RWPE2 (cell line): ENCODE results near the gene SF1.

Source experiments
- ATAC-seq: fragments of 200-7000 bp; cut with Tn5 transposase; 3 replicates; pipeline ENCODE4 v1.9.1; 2021; ENCODE audit warnings: low read depth
- DNase-seq: peaks from one replicate; pipeline ENCODE4 v3.0.0-alpha.2; 2020; ENCODE audit warnings: low spot score
- H3K27ac ChIP-seq: fragments of 450-650 bp; 2 replicates; pipeline ENCODE4 v1.5.1; 2017; ENCODE audit warnings: mild to moderate bottlenecking; ENCODE audit not compliant: poor library complexity, severe bottlenecking
- H3K27me3 ChIP-seq: fragments of 250-450 bp; sonication (Bioruptor Pico); 2 replicates; pipeline ENCODE4 v1.5.1; 2021; ENCODE audit warnings: mild to moderate bottlenecking, moderate library complexity; ENCODE audit not compliant: insufficient read depth, poor library complexity, severe bottlenecking
- H3K36me3 ChIP-seq: fragments of 250-450 bp; sonication (Bioruptor Pico); 2 replicates; pipeline ENCODE4 v1.5.1; 2020; ENCODE audit warnings: low read depth, mild to moderate bottlenecking, moderate library complexity
- H3K4me1 ChIP-seq: fragments of 250-450 bp; sonication (Bioruptor Pico); 2 replicates; pipeline ENCODE4 v1.5.1; 2021; ENCODE audit warnings: mild to moderate bottlenecking, moderate library complexity; ENCODE audit not compliant: insufficient read depth, poor library complexity, severe bottlenecking
- H3K4me3 ChIP-seq: fragments of 250-450 bp; sonication (Bioruptor Pico); 2 replicates; pipeline ENCODE4 v1.5.1; 2021; ENCODE audit warnings: mild to moderate bottlenecking, moderate library complexity; ENCODE audit not compliant: severe bottlenecking
- H3K9me3 ChIP-seq: fragments of 250-450 bp; sonication (Bioruptor Pico); 2 replicates; pipeline ENCODE4 v1.5.1; 2021; ENCODE audit warnings: mild to moderate bottlenecking, moderate library complexity; ENCODE audit not compliant: severe bottlenecking
- TF ChIP-seq, protein P1 (sequence below): fragments of 450-650 bp; IDR thresholded peaks from one replicate; pipeline ENCODE4 v1.5.1; 2017; ENCODE audit warnings: mild to moderate bottlenecking, moderate library complexity; ENCODE audit not compliant: poor library complexity, severe bottlenecking

SF1 gene

GRCh38 chr11:64716473-64717267 lies 61.7 kb downstream of the SF1 start:
- DNase-seq (no peak), ATAC-seq (no peak)
- no peaks in the 10 kb centered on the region for H3K36me3 ChIP-seq
- TF ChIP-seq, protein P1, sequence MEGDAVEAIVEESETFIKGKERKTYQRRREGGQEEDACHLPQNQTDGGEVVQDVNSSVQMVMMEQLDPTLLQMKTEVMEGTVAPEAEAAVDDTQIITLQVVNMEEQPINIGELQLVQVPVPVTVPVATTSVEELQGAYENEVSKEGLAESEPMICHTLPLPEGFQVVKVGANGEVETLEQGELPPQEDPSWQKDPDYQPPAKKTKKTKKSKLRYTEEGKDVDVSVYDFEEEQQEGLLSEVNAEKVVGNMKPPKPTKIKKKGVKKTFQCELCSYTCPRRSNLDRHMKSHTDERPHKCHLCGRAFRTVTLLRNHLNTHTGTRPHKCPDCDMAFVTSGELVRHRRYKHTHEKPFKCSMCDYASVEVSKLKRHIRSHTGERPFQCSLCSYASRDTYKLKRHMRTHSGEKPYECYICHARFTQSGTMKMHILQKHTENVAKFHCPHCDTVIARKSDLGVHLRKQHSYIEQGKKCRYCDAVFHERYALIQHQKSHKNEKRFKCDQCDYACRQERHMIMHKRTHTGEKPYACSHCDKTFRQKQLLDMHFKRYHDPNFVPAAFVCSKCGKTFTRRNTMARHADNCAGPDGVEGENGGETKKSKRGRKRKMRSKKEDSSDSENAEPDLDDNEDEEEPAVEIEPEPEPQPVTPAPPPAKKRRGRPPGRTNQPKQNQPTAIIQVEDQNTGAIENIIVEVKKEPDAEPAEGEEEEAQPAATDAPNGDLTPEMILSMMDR, result no peak
- H3K9me3 ChIP-seq, result no peaks in the 10 kb centered on the region
- H3K4me1 ChIP-seq, result no peaks in the 10 kb centered on the region
- H3K27ac ChIP-seq, result no peak overlapping the region
- peaks cover 69% of the 10 kb centered on the region for H3K27me3 ChIP-seq
- H3K4me3 ChIP-seq, result no peak overlapping the region

- DNase-seq, result no peak
- TF ChIP-seq, protein P1, result no peak
- H3K27ac ChIP-seq, result no peak overlapping the region
- H3K27me3 ChIP-seq, result peaks cover 62% of the 10 kb centered on the region
- no peaks in the 10 kb centered on the region for H3K4me1 ChIP-seq
- H3K36me3 ChIP-seq, result no peaks in the 10 kb centered on the region
- H3K4me3 ChIP-seq, result no peak overlapping the region
- no peaks in the 10 kb centered on the region for H3K9me3 ChIP-seq
- ATAC-seq, result no peak
Observed at GRCh38 chr11:64715756-64716472, 62.4 kb downstream of the SF1 start.

- TF ChIP-seq, protein P1, result no peak
- no peak overlapping the region for H3K27ac ChIP-seq
- no peak for ATAC-seq
- no peaks in the 10 kb centered on the region for H3K9me3 ChIP-seq
- peaks cover 57% of the 10 kb centered on the region for H3K27me3 ChIP-seq
- no peaks in the 10 kb centered on the region for H3K36me3 ChIP-seq
- no peaks in the 10 kb centered on the region for H3K4me1 ChIP-seq
- DNase-seq, result no peak
- H3K4me3 ChIP-seq, result no peak overlapping the region
Observed at GRCh38 chr11:64715110-64715509, 63.2 kb downstream of the SF1 start.

DNA sequence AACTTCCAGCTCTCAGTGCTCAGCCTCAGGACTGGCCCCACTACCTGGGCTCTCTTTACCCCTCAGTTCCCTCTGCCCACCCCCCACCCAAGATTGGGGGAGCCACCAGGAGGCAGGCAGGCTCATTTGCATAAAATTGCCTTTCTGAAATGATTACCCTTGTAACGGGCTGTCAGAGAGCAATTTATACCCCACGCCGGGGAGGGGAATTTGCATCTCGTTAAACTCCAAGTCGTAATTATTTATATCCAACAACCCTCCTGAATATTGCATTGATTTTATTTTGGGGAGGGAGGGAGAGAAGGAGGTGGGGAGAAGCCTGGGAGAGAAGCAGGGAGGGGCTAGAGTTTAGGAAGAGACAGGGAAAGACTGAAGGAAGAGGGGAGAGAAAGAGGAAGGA lies 63.7 kb downstream of the SF1 start:
- no peaks in the 10 kb centered on the region for H3K4me1 ChIP-seq
- TF ChIP-seq, protein P1, result no peak

More for the DNA sequence above, 63.7 kb downstream of the SF1 start:
- H3K36me3 ChIP-seq, result no peaks in the 10 kb centered on the region
- DNase-seq (no peak), ATAC-seq (no peak)
- H3K4me3 ChIP-seq, result no peak overlapping the region
- H3K27ac ChIP-seq, result no peak overlapping the region
- H3K9me3 ChIP-seq, result no peaks in the 10 kb centered on the region
- H3K27me3 ChIP-seq, result peaks cover 57% of the 10 kb centered on the region
